HepG2 (cell line): ENCODE results near the gene SLC6A12. TPM values are rescaled to one million over a fixed set of nuclear protein-coding genes. Genes with fewer than 3 reads are reported as not detected.

Experiments
- AKAP8 ChIP-seq: sonication (generic); formaldehyde crosslinking; IDR thresholded peaks from 2 replicates; pipeline ENCODE4 v1.5.1; 2020; ENCODE audit warnings: mild to moderate bottlenecking, missing genetic modification reagents
- BRCA1 ChIP-seq: sonication (generic); formaldehyde crosslinking; IDR thresholded peaks from 2 replicates; pipeline ENCODE4 v1.4.0; 2020; ENCODE audit warnings: missing genetic modification reagents
- HES4 ChIP-seq: sonication (generic); formaldehyde crosslinking; IDR thresholded peaks from 2 replicates; pipeline ENCODE4 v1.9.0; 2021; ENCODE audit warnings: mild to moderate bottlenecking, missing genetic modification reagents, borderline replicate concordance
- HOXA5 ChIP-seq: sonication (generic); formaldehyde crosslinking; IDR thresholded peaks from 2 replicates; pipeline ENCODE4 v1.4.0; 2020; ENCODE audit warnings: missing genetic modification reagents
- NONO ChIP-seq, 2 experiments: fragments of 450-650 bp in 1 of 2; sonication (generic) in 1 of 2; formaldehyde crosslinking in 1 of 2; IDR thresholded peaks in 1 of 2; conservative IDR thresholded peaks in 1 of 2; 2 replicates each; pipeline versions ENCODE4 v1.6.1 to v1.8.0; 2017 to 2022; ENCODE audit warnings: mild to moderate bottlenecking in 1 of 2, missing genetic modification reagents in 1 of 2, moderate library complexity in 1 of 2
- PAF1 ChIP-seq: IDR thresholded peaks from 2 replicates; pipeline ENCODE4 v1.6.1; 2016; ENCODE audit warnings: missing genetic modification reagents, missing compliant biosample characterization
- SP4 ChIP-seq: sonication (generic); formaldehyde crosslinking; IDR thresholded peaks from 2 replicates; pipeline ENCODE4 v1.8.1; 2023; ENCODE audit warnings: mild to moderate bottlenecking, missing genetic modification reagents
- ZNF367 ChIP-seq: sonication (generic); formaldehyde crosslinking; IDR thresholded peaks from 2 replicates; pipeline ENCODE4 v1.4.0; 2020; ENCODE audit warnings: missing genetic modification reagents, borderline replicate concordance
- ZNF839 ChIP-seq: sonication (generic); formaldehyde crosslinking; IDR thresholded peaks from 2 replicates; pipeline ENCODE4 v1.4.0; 2020; ENCODE audit warnings: missing genetic modification reagents, mild to moderate bottlenecking, borderline replicate concordance
- ZSCAN29 ChIP-seq: sonication (generic); formaldehyde crosslinking; conservative IDR thresholded peaks from 2 replicates; pipeline ENCODE4 v1.4.0; 2020; ENCODE audit warnings: mild to moderate bottlenecking, missing genetic modification reagents
- polyA plus RNA-seq, 8 experiments: library from polyadenylated mRNA; depleted of rRNA in 3 of 8; stranded (reverse) in 7 of 8; unstranded in 1 of 8; fragments of >200 nt; fragmentation: Illumina TruSeq in 4 of 8; extraction: Trizol in 4 of 8; gene quantifications; 2 replicates each; pipeline versions ENCODE4 v1.2.1 to v1.2.3, GENCODE V29; 2011 to 2016; ENCODE audit warnings: low read depth in 4 of 8, missing spikeins in 1 of 8, mixed read lengths in 1 of 8; ENCODE audit not compliant: insufficient read depth in 1 of 8
- total RNA-seq, 5 experiments: library from RNA; depleted of rRNA; stranded (reverse); fragments of >200 nt; fragmentation: Illumina TruSeq; extraction: Trizol; gene quantifications; 2 replicates each; pipeline ENCODE4 v1.2.3, GENCODE V29; 2016; ENCODE audit warnings: low read depth in 1 of 5
- TF ChIP-seq, protein P1 (sequence below): sonication (generic); formaldehyde crosslinking; IDR thresholded peaks from 2 replicates; pipeline ENCODE4 v1.4.0; 2020; ENCODE audit warnings: missing genetic modification reagents
- TF ChIP-seq, protein P2 (sequence below): sonication (generic); formaldehyde crosslinking; IDR thresholded peaks from 2 replicates; pipeline ENCODE4 v1.8.0; 2022; ENCODE audit warnings: missing genetic modification reagents, mild to moderate bottlenecking, inconsistent platforms, borderline replicate concordance
- TF ChIP-seq, protein P3 (sequence below), 2 experiments: sonication (generic) in 1 of 2; formaldehyde crosslinking in 1 of 2; IDR thresholded peaks; 2 replicates each; pipeline versions ENCODE4 v1.4.0 to v1.6.1; 2018 to 2020; ENCODE audit warnings: missing genetic modification reagents in 2 of 2, borderline replicate concordance in 1 of 2, low read depth in 1 of 2, mild to moderate bottlenecking in 1 of 2, missing biosample characterization in 1 of 2
- TF ChIP-seq, protein P4 (sequence below): sonication (generic); formaldehyde crosslinking; IDR thresholded peaks from 2 replicates; pipeline ENCODE4 v1.8.1; 2023; ENCODE audit warnings: mild to moderate bottlenecking, inconsistent platforms, moderate library complexity, missing genetic modification reagents, borderline replicate concordance
- TF ChIP-seq, protein P5 (sequence below): sonication (generic); formaldehyde crosslinking; IDR thresholded peaks from 2 replicates; pipeline ENCODE4 v1.4.0; 2020; ENCODE audit warnings: missing genetic modification reagents, mild to moderate bottlenecking, borderline replicate concordance
- TF ChIP-seq, protein P6 (sequence below): sonication (generic); formaldehyde crosslinking; conservative IDR thresholded peaks from 2 replicates; pipeline ENCODE4 v1.4.0; 2020; ENCODE audit warnings: missing genetic modification reagents

SLC6A12 gene
- total and polyA plus RNA-seq, 2 of the 13 experiments (the other 11 are each of a cell fraction or from before 2014, with no cell fraction given): 3.7 to 18.8 TPM

DNA sequence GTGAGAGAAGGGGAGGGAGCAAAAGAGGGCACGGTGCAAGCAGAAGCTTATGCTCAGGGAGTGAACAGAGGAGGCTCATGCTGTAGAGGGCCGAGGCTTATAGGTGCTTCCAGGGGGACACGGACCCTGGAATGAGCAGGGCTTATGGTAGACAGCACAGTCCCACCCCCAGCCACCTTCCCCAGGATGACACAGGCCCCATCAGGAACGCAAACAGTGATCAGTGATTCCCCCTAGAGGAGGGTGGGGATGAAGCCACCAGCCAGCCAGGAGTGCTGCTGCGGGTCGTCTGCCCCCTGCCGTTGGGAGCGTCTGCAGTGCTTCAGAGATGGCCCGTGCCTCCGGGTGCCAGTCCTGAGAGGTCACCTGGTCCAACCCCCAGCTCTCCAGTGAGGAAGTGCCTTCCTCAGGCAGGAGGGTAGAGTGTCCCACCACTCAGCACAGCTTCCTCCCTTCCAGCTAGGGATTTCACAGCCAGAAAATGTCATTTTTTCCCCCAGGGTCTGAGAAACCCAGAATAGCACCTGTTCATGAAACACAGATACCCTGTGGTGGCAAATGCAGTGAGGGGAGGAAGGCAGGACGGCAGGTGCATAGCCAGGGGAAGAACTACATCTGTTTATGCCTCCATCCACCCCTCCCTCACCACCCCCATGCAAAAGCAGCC lies 60.7 kb downstream of the SLC6A12 start (continued):
- TF ChIP-seq, protein P1, sequence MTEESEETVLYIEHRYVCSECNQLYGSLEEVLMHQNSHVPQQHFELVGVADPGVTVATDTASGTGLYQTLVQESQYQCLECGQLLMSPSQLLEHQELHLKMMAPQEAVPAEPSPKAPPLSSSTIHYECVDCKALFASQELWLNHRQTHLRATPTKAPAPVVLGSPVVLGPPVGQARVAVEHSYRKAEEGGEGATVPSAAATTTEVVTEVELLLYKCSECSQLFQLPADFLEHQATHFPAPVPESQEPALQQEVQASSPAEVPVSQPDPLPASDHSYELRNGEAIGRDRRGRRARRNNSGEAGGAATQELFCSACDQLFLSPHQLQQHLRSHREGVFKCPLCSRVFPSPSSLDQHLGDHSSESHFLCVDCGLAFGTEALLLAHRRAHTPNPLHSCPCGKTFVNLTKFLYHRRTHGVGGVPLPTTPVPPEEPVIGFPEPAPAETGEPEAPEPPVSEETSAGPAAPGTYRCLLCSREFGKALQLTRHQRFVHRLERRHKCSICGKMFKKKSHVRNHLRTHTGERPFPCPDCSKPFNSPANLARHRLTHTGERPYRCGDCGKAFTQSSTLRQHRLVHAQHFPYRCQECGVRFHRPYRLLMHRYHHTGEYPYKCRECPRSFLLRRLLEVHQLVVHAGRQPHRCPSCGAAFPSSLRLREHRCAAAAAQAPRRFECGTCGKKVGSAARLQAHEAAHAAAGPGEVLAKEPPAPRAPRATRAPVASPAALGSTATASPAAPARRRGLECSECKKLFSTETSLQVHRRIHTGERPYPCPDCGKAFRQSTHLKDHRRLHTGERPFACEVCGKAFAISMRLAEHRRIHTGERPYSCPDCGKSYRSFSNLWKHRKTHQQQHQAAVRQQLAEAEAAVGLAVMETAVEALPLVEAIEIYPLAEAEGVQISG: peak; percentile 65
- no peak for TF ChIP-seq PAF1
- TF ChIP-seq SP4: 0 out of 2 replicates have a peak, but pooled peaks have one; percentile 37
- TF ChIP-seq BRCA1 (CRISPR knock-in tag): 0 out of 2 replicates have a peak, but pooled peaks have one; percentile 57
- TF ChIP-seq, protein P2, sequence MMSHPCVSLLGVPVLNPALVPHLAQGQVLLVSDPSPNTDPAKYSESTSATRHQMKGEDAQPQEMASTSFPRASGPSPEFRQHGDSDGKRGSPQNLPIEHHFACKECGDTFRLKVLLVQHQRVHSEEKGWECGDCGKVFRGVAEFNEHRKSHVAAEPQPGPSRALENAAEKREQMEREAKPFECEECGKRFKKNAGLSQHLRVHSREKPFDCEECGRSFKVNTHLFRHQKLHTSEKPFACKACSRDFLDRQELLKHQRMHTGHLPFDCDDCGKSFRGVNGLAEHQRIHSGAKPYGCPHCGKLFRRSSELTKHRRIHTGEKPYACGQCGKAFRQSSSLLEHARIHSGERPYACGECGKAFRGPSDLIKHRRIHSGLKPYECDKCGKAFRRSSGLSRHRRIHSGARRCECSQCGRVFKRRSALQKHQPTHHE (CRISPR knock-in tag): no peak
- no peak for TF ChIP-seq ZNF839 (CRISPR knock-in tag)
- TF ChIP-seq ZSCAN29 (CRISPR knock-in tag): no peak
- no peak for TF ChIP-seq ZNF367
- TF ChIP-seq HOXA5 (CRISPR knock-in tag): peak; percentile 66; the same call in 1 of the 2 replicates
- TF ChIP-seq, protein P3, sequence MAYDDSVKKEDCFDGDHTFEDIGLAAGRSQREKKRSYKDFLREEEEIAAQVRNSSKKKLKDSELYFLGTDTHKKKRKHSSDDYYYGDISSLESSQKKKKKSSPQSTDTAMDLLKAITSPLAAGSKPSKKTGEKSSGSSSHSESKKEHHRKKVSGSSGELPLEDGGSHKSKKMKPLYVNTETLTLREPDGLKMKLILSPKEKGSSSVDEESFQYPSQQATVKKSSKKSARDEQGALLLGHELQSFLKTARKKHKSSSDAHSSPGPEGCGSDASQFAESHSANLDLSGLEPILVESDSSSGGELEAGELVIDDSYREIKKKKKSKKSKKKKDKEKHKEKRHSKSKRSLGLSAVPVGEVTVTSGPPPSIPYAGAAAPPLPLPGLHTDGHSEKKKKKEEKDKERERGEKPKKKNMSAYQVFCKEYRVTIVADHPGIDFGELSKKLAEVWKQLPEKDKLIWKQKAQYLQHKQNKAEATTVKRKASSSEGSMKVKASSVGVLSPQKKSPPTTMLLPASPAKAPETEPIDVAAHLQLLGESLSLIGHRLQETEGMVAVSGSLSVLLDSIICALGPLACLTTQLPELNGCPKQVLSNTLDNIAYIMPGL (CRISPR knock-in tag; IDR thresholded peaks at IDR 0.05; ENCODE audit: borderline replicate concordance in 1 of 2, low read depth in 1 of 2): peak; percentile 74 to 89
- TF ChIP-seq AKAP8 (CRISPR knock-in tag): no peak
- TF ChIP-seq NONO (IDR thresholded peaks at IDR 0.05): no peak
- 0 out of 2 replicates have a peak, but pooled peaks have one; percentile 20 for TF ChIP-seq NONO (CRISPR knock-in tag; conservative IDR thresholded peaks at IDR 0.05)
- no peak for TF ChIP-seq HES4 (CRISPR knock-in tag)
- TF ChIP-seq, protein P4, sequence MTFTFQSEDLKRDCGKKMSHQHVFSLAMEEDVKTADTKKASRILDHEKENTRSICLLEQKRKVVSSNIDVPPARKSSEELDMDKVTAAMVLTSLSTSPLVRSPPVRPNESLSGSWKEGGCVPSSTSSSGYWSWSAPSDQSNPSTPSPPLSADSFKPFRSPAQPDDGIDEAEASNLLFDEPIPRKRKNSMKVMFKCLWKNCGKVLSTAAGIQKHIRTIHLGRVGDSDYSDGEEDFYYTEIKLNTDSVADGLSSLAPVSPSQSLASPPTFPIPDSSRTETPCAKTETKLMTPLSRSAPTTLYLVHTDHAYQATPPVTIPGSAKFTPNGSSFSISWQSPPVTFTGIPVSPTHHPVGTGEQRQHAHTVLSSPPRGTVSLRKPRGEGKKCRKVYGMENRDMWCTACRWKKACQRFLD (CRISPR knock-in tag): no peak
- TF ChIP-seq, protein P5, sequence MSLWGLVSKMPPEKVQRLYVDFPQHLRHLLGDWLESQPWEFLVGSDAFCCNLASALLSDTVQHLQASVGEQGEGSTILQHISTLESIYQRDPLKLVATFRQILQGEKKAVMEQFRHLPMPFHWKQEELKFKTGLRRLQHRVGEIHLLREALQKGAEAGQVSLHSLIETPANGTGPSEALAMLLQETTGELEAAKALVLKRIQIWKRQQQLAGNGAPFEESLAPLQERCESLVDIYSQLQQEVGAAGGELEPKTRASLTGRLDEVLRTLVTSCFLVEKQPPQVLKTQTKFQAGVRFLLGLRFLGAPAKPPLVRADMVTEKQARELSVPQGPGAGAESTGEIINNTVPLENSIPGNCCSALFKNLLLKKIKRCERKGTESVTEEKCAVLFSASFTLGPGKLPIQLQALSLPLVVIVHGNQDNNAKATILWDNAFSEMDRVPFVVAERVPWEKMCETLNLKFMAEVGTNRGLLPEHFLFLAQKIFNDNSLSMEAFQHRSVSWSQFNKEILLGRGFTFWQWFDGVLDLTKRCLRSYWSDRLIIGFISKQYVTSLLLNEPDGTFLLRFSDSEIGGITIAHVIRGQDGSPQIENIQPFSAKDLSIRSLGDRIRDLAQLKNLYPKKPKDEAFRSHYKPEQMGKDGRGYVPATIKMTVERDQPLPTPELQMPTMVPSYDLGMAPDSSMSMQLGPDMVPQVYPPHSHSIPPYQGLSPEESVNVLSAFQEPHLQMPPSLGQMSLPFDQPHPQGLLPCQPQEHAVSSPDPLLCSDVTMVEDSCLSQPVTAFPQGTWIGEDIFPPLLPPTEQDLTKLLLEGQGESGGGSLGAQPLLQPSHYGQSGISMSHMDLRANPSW: no peak
- TF ChIP-seq, protein P6, sequence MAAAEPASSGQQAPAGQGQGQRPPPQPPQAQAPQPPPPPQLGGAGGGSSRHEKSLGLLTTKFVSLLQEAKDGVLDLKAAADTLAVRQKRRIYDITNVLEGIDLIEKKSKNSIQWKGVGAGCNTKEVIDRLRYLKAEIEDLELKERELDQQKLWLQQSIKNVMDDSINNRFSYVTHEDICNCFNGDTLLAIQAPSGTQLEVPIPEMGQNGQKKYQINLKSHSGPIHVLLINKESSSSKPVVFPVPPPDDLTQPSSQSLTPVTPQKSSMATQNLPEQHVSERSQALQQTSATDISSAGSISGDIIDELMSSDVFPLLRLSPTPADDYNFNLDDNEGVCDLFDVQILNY (CRISPR knock-in tag): no peak
